ENCODE measurements around the gene LIN52. TPM values are rescaled to one million over a fixed set of nuclear protein-coding genes. Genes with fewer than 3 reads are reported as not detected.

The LIN52 gene
- total and polyA plus RNA-seq, 10 donors: 4.0 to 11.3 (median 8.5) TPM

DNA sequence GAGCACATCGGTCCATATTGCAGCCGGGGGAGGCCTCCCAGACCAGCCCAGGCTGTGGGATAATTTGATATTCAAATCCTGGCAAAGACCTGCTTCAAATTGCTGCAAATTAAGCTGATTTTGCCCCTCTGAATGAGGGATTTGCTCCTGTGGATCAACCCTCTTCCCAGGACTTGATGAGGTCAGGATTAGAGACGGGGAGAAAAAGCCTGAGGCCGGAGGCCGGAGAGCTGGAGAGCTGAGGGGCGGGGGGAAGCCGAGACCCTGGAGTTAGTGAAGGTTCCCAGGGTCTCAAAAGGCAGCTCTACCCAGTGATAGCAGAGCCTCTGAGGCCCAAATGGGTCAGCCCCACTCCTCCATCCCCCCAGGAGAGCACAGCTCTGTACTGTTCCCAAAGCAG lies 137.0 kb downstream of the LIN52 start:
- Histone ChIP-seq H3K9me3 (no peaks in the 10 kb centered on the region), H3K27ac (no peak overlapping the region), H3K4me1 (peaks cover 0 to 11% (median 8%) of the 10 kb centered on the region in 6 donors), H3K4me3 (no peak overlapping the region), H3K36me3 (no peaks in the 10 kb centered on the region), H3K27me3 (replicated peaks in 1 of 7) (peaks cover 0 to 61% (median 19%) of the 10 kb centered on the region in 7 donors)
- intact Hi-C loops (cut with DNase I; ENCODE audit: low total_unique reads): no loop called here
- TF ChIP-seq, protein P1, sequence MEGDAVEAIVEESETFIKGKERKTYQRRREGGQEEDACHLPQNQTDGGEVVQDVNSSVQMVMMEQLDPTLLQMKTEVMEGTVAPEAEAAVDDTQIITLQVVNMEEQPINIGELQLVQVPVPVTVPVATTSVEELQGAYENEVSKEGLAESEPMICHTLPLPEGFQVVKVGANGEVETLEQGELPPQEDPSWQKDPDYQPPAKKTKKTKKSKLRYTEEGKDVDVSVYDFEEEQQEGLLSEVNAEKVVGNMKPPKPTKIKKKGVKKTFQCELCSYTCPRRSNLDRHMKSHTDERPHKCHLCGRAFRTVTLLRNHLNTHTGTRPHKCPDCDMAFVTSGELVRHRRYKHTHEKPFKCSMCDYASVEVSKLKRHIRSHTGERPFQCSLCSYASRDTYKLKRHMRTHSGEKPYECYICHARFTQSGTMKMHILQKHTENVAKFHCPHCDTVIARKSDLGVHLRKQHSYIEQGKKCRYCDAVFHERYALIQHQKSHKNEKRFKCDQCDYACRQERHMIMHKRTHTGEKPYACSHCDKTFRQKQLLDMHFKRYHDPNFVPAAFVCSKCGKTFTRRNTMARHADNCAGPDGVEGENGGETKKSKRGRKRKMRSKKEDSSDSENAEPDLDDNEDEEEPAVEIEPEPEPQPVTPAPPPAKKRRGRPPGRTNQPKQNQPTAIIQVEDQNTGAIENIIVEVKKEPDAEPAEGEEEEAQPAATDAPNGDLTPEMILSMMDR (IDR thresholded peaks at IDR 0.05 in 8 of 11, conservative IDR thresholded peaks at IDR 0.05 in 3 of 11): no peak
- no peak for TF ChIP-seq POLR2AphosphoS5 (IDR thresholded peaks at IDR 0.05)
- TF ChIP-seq POLR2A (IDR thresholded peaks at IDR 0.05): no peak
- WGBS, 5 donors: 82 to 96% (median 90%) methylated on average over 7 of the region's 7 CpGs
- DNase-seq: no peak

DNA sequence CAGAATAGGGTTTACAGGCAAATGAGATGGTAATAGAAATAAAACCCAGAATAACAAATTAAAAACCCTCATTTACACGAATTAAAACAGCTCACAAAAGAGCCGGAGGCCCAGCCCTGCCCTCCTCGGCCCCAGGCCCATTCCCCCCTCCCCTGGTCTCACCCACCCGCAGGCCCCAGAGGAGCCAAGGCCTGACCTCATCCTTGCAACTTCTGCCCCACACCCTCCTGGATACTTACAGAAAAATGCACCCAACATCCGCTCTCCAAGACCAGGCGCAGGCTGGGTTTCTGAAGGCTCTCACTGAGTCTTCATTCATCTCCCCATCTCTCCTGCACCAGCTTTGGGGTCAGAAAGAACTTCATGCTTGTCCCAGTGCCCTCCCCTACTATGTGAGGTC lies 138.3 kb downstream of the LIN52 start:
- Histone ChIP-seq H3K36me3 (no peaks in the 10 kb centered on the region), H3K27me3 (replicated peaks in 1 of 7) (peaks cover 0 to 59% (median 11%) of the 10 kb centered on the region in 7 donors), H3K9me3 (no peaks in the 10 kb centered on the region), H3K27ac (no peak overlapping the region), H3K4me1 (peaks cover 0 to 4% (median 1%) of the 10 kb centered on the region in 6 donors), H3K4me3 (no peak overlapping the region)
- no peak for DNase-seq
- TF ChIP-seq, protein P1 (IDR thresholded peaks at IDR 0.05 in 8 of 11, conservative IDR thresholded peaks at IDR 0.05 in 3 of 11): no peak
- TF ChIP-seq POLR2AphosphoS5 (IDR thresholded peaks at IDR 0.05): no peak
- TF ChIP-seq POLR2A (IDR thresholded peaks at IDR 0.05): no peak
- 80 to 89% (median 83%) methylated on average over 6 of the region's 6 CpGs for WGBS, 5 donors
- intact Hi-C loops (cut with DNase I; ENCODE audit: low total_unique reads): no loop called here

DNA sequence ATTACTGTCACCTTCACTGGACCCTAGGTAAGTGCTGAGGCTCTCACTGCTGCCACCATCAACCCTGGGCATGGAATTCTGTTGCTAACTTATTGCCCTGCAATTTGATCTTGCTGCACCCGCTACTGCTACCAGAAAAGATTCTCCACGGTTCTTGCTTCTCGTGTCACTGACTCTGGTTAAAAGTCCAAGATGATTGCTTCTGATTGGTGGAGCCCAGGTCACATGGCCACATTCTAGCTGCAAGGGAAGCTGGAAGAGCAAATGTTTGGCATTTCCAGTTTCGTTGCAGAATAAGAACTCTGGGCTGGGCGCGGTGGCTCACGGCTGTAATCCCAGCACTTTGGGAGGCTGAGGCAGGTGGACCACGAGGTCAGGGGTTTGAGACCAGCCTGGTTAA lies 147.0 kb downstream of the LIN52 start:
- H3K27ac ChIP-seq: no peak overlapping the region
- no peaks in the 10 kb centered on the region for H3K4me1 ChIP-seq
- H3K27me3 ChIP-seq (replicated peaks in 1 of 7): peaks cover 0 to 77% (median 0%) of the 10 kb centered on the region in 7 donors
- no peak overlapping the region for H3K4me3 ChIP-seq
- peaks cover 0 to 17% (median 11%) of the 10 kb centered on the region in 8 donors for H3K9me3 ChIP-seq
- DNase-seq: no peak
- 69 to 89% (median 81%) methylated on average over 6 to 8 of the region's 8 CpGs for WGBS, 5 donors
- TF ChIP-seq POLR2AphosphoS5 (IDR thresholded peaks at IDR 0.05): no peak
- TF ChIP-seq, protein P1 (IDR thresholded peaks at IDR 0.05 in 8 of 11, conservative IDR thresholded peaks at IDR 0.05 in 3 of 11): no peak
- TF ChIP-seq POLR2A (IDR thresholded peaks at IDR 0.05): no peak
- H3K36me3 ChIP-seq: no peaks in the 10 kb centered on the region
- intact Hi-C loops (cut with DNase I; ENCODE audit: low total_unique reads): no loop called here

DNA sequence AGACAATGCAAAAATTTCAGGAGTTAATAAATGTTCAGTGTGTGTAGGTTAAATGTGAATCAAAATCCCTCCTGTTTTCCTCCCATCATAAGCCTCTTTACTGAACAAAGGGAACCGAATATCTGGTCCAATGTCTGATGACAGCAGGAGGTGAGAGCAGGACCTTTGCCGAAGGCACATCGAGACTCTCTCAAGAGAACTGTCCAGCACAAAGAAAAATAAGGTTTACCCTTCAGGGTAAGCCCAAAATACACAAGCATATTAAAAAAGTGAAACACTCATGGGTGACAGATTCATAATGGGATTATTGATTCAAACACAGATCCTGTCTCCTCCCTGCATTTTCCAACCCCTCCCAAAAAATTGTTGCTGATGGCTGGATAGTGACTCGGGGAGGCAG lies 150.3 kb downstream of the LIN52 start:
- H3K27me3 ChIP-seq (replicated peaks in 1 of 7): peaks cover 6 to 82% (median 28%) of the 10 kb centered on the region in 7 donors

More for the DNA sequence above, 150.3 kb downstream of the LIN52 start:
- H3K9me3 ChIP-seq: peaks cover 0 to 17% (median 11%) of the 10 kb centered on the region in 8 donors
- peaks cover 2 to 10% (median 7%) of the 10 kb centered on the region in 6 donors for H3K4me1 ChIP-seq
- 65 to 88% (median 76%) methylated on average over 4 of the region's 4 CpGs for WGBS, 5 donors
- TF ChIP-seq POLR2AphosphoS5 (IDR thresholded peaks at IDR 0.05) (no peak), POLR2A (IDR thresholded peaks at IDR 0.05) (no peak)
- TF ChIP-seq, protein P1 (IDR thresholded peaks at IDR 0.05 in 8 of 11, conservative IDR thresholded peaks at IDR 0.05 in 3 of 11): no peak
- intact Hi-C loops (cut with DNase I; ENCODE audit: low total_unique reads): no loop called here
- no peak overlapping the region for H3K4me3 ChIP-seq
- H3K27ac ChIP-seq: no peak overlapping the region
- no peaks in the 10 kb centered on the region for H3K36me3 ChIP-seq
- no peak for DNase-seq

Data from spleen (tissue), 11 donors.